ENCODE measurements around the gene THOC7.

DNA sequence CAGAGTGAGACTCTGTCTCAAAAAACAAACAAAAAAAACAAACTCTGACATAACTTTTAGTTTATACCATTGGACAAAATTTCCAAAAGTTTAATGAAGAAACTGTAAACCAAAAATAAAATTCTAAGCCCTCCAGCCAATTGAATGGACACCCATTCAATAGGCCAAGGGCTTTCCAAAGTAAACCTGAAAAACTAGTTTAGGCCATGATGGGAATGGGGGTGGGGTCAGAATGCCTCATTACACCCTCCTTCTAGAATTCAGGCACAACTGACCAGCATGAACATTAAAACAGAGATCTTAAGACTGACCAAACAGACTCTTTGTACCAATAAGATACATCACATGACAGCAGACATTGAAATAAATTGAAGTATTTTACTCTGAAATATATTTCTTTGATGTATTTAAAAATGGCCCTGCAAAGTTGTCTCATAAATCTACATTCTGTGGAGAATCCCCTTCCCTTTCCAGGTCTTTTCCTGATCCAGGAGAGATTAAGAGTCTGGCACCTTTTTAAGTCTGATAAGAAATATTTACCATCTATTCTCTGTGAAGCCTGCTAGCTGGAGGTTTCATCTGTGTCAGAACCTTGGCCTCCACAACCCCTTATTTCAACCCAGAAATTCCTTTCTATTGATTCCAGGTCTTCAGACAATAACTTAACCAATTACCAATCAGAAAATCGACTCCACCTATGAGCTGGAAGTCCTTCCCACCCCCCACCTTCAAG is 15.7 kb downstream of the THOC7 start:
- TF ChIP-seq CTCF (IDR thresholded peaks at IDR 0.05; ENCODE audit: insufficient read depth, low read depth, low read length) = no peak
- no peak for TF ChIP-seq EZH2 (IDR thresholded peaks at IDR 0.05; ENCODE audit: insufficient read depth, low read length)

Measured in astrocyte (in vitro differentiated cells and primary cell).